GM19324 (cell line): ENCODE data around the gene CHI3L2.

Experiments
- ATAC-seq: cut with Tn5 transposase; IDR thresholded peaks from one replicate; pipeline ENCODE4 v1.9.1; 2021; ENCODE audit warnings: mild to moderate bottlenecking, moderate library complexity; ENCODE audit not compliant: unreplicated experiment, low FRiP score

CHI3L2 gene

DNA sequence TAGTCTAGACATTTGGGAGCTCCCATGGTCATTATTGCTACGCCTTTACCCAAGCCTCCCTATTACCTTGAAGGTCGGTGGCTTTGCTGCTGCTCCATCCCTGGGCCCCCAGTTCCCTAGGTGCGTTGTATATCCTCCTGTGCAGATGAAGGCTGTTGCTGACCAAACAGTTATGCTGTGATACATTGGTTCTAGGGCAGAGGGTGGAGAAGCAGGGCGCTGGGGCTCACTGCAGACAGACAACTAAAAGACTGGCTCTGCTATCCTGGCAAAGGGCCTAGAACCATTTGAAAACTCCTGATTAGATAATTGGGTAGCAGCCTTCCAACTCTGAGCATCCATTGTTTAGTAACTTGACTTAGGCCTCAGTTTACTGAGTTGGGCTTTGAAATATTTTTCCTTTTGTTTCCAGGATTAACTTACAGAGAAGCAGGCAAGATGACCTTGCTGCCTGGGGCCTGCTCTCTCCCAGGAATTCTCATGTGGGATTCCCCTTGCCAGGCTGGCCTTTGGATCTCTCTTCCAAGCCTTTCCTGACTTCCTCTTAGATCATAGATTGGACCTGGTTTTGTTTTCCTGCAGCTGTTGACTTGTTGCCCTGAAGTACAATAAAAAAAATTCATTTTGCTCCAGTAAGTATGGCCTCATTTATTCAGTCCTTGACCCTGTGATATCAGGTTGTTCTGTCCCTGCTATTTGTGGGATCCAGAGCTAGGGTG lies 15.5 kb downstream of the CHI3L2 start:
- no peak for ATAC-seq

DNA sequence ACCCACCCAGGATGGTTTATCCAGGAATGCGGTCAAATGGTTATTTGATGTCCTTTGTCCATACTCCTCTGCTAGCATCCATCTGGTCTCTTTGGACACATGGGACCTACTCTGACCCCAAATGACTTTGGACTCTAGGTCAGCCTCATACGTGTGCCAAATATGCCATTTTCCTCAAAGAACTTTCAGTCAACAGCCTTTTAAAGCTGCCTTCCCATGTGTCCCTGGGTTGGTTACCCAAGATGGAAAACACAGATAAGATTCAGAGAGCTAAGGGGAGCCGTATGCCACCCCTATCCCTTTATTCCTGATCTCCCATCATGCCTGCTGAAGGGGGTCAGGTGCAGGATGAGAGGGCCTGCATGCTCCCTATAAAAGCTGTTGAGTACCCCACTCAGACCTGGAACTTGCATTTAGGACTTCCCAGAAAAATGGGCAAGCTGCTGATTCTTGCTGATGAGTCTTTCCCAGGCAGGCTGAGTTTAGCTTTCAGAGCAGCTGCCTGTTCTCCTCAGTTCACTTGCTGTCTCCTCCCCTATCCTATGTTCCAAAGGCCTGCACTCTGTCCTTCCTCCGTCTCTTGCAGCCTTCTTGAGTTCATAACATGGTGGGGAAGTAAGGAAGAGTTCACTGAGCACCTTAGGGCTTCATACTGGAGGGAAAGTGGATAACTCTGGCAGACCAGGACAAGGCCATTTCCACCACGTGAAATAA lies 19.8 kb downstream of the CHI3L2 start:
- ATAC-seq = no peak

DNA sequence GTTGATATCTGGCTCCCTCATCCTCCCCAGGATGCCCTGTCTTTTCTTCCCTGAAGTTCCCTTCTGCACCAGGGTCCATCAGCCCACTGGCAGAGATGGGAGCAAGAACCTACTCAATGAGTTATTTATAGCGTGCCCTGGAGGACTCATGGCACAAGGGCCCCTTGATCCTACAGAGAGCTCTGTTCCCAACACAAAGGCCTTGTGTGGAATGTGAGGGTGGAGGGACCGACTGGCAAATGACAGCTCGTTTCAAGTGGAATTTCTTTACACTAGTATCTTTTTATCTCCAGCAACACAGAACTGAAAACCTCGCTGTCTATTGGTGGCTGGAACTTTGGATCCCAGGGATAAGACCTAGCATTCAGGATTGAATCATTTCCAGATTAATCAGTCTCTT lies 22.4 kb downstream of the CHI3L2 start:
- ATAC-seq = no peak

DNA sequence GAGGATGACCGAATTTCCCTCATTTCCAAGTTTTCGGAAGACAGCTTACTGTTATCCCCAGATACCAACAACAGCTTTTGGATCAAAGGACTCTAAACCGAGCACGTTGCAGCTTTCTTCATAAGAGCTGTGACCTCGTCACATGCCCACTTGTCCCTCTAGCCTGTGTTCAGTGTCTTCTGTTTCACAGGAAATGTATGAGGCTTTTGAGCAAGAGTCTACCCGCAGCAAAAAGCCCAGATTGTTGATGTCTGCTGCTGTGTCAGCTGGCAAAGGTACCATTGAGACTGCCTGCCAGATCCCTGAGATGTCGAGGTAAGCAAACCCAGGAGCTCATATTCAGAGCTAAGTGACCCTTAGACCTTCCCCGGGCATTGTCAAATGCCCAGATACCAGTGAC lies 24.1 kb downstream of the CHI3L2 start:
- ATAC-seq = no peak

DNA sequence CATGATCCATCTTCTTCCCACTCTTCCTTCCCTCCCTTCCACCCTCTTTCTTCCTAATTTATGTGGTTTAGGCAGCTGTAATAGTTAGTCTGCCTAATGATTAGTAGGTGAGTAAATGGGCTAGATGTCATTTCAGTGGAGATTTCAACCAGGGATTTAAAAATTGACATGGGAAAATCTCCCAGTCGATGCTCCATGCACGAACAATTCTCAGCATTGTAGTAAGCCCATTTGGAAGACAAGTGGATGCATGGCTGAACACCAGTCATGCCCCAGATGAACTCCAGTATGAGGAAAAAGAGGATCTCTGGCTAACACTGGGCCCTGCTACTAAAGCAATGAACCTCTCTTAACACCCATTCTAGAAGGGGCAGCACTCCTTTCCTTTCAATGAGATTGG lies 25.3 kb downstream of the CHI3L2 start:
- no peak for ATAC-seq

DNA sequence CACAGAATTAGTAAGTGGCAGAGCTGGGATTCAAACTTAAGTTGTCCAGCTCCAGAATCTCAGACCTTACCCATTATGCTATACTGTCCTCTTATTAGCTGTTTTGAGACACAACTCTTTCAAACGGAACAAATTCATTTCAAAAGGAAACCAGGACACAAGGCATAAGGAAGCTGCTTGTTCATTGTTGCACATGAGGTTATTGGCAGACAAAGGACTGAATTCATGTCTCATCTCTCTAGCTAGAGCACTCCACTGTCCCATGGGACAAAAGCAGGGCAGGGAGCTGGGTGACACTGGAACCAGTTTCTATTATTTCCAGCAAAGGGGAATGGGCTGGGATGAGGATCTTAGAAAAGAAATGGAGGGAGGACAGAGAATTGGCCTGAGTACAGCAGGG lies 26.4 kb downstream of the CHI3L2 start:
- ATAC-seq = no peak

DNA sequence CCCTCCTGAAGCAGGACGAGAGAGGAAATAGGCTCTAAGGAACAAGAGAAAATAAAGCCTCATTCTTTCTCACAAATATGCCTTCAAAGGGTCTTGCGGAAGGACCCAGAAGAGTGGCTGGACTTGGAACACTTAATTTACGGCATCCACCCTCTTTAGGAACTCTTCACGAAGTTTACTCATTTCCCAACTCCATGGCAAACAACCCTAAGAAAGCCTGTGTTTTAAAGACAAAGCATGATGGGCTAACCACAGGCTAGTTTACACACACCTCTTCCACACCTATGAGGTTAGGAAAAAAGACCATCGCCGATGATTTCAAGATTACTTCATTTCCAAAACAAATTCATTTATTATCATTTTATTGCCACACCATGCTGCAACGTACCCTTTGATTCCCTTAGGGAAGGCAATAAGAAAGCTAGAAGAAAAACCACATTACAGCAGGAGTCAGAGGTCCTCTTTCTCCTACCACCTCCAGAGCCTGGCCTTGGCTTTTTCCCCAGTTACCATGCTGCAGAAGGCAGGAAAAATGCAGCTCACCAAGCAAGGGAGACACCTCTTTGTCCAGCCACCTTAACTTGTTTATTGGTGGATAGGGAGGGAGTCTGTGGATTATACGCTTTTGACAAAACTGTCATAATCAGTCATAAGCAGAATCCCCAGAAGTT lies 29.6 kb downstream of the CHI3L2 start:
- ATAC-seq = no peak

DNA sequence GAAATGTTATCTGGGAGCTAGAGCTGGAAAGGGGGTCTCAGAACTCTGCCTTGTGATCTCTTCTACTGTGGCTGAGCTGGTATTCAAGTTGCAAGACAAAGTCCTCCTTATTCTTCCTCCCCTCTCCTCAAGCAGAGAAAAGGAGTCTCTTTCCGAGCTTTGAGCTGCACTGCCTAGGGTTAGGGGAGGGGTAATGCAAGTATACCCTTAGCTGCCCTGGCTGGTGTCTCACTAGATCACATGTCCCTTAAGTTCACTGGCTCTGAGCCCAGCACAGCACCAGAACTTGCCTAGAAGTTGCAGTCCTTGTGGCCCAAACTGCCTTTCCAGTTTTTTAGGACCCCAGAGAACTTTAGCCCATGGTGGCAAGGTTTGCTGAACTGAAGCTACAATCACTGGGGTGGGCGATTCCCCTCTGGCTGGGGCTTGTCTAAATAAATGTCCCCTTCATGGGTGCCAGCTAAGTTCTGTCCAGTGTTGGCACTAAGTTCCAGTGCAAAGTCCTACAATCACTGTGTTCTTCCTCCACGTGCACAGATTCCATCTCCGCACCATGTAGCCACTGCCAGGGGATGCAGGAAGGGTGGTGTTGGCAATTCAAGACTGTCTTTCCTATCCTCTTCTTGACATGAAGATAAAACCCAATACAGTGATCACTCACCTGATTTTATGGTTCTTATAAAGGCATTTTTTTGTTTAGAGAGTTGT lies 40.4 kb downstream of the CHI3L2 start:
- no peak for ATAC-seq

DNA sequence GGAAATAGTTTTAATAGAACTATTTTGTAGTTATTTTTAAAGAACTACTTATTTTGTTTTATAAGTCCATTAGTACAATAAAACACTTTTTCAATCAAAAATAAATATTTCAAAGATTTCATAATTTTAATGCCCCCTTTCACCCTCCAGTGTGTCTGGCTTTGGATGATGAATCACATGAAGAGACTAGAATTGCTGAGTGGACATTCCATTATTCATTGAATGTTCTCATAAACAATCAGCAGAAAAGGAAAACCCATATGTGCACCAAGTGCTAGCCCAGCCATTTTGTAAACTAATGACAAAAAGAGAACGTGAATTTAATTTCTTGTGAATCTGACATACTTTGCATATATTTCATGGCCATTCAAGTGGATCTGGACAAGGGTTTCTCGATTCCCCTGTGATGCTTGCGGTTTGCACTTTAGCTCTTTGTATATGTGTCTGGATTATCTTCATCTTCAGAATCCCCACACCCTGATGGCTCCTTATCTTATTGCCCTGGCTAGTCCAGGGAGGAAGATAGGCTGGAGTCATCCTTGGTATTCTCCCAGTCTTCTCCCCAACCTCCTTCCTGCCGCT lies 42.4 kb downstream of the CHI3L2 start:
- ATAC-seq = no peak

DNA sequence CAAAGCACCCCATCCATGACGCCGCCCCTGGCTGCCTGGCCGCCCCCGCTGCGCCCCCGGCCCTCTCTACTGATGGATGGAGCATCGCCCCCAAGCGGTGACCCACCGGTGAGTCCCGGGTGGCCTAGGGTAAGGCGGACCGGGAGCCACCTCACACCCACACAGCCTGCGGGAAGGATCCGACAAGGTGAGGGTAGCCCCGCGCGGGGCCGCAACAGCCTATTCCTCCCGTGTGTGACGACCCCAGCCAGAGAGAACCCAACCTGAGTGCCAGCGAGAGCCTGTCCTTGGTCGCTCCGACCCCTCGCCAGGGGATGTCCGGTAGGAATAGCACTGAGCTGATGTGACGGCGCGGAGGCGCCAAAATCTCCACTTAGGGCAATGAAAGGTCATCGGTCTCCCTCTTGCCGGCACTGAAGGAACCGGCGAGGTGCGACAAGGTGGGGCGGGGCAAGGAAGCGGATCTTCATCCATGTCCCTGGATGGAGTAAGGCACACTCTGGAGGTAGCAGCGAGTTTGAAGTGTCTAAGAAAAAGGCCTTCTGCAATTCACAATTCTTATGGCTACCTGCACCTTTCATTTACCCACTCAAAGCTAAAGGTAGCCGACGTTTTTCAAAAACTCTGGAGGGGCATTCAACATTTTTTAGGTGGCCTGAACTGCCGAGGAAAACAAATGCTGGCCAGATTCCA lies 43.4 kb downstream of the CHI3L2 start:
- no peak for ATAC-seq

DNA sequence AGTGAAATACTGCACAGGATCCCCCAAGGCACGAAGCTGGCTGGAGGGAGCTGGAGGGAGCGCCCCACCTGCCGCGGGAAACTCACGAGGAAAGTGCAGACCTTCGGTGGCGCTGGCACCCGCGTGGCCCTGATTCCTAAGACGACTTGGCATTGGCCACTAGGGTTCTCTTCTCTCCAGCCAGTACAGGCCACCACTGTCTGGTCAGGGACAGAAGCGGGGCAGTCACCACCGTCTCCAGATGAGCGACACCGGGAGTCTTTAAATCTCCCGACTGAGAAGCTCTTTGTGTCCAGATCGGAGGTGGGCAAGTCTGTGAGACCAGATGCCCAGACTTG lies 43.9 kb downstream of the CHI3L2 start:
- ATAC-seq = no peak

DNA sequence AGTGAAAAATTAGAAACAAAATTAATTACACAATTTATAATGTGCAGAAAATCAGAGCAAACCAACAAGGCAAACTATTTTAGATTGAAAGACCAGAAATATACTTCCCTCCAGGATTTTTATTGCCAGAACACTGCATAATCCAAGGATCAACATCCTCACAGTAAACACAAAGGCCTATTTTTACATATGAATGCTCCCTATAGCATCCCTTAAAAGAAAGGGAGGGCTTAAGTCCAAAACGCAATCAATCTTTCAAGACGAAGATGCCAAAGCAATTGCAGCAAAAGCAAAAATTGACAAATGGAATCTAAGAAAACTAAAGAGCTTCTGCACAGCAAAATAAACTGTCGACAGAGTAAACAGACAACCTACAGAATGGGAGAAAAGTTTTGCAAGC lies 44.6 kb downstream of the CHI3L2 start:
- no peak for ATAC-seq

DNA sequence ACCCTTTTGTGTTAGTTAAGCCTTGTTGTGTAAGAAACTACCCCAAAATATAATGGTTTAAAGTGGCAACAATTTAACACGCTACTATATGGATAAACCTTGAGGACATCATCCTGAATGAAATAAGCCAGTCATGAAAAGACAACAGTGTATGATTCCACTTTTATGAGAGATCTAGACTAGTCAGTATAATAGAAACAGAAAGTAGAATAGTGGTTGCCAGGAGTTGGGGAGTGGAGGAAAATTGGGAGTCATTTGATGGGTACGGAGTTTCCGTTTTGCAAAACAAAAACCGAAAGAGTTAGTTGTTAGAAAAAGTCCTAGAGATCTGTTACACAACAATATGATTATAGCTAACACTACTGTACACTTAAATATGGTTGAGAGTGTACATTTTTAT lies 47.1 kb downstream of the CHI3L2 start:
- ATAC-seq = no peak

DNA sequence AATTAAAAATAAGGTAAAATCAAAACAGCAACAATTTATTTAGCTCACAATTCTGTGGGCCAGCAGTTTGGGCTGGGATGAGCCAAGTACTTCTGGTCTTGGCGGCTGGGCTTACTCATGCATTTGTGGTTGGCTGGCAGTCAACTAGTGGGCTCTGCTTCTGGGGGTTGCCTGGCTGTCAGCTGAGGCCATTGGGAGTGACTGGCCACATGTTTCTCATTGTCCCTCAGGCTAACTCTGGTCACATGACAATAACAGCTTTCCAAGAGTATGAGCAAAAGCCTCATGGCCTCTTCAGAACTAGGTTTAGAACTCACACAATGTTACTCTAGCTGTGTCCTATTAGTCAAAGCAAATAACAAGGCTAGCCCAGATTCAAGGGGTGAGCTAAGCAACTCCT lies 47.6 kb downstream of the CHI3L2 start:
- no peak for ATAC-seq

DNA sequence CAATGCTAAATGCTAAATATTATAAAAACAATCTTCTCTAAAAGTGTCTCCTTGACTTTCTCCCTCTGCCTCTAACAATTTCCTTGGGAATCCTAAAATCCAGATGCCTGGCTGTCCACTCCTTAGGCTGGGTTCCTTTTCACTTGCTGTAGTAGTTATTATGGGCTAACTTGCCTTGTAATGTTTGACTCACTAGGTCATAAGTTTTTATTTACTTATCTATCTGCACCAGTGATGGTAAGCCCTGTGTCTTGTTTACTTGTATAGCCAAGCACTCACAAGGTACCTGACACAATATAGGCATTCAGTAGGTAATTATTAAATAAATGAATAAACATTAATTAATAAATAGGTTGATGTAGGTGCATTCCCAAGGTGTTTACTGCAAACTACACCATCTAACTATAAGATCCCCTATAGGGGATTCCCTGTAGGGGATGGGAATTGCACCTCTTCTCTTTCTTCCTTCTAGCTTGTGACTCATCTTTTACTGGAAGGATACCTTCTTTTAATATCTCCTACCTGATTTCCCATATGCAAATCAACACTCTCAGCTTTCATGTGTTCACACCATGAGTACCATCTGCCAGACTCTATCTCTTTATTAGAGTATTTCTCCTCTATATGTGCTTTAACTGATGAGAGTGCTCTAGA lies 48.4 kb downstream of the CHI3L2 start:
- no peak for ATAC-seq

DNA sequence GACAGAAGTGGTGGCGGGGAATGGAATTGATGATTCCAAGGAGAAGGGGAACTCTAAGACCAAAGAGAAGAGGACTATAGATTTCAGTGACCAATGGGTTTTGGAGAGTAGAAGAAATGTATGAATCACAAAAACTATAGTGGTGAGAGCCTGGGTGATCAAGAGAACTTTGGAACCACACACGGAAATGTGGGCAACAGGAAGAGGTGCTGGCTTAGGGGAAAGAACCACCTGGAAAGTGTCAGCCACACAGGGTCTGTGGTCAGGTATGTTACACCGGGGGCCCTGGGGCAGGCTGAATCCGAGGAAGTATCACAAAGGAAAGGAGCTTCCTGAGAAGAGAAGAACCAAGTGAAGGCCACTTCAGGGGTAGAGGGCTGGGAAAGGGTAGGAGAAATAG lies 51.6 kb downstream of the CHI3L2 start:
- ATAC-seq = no peak

DNA sequence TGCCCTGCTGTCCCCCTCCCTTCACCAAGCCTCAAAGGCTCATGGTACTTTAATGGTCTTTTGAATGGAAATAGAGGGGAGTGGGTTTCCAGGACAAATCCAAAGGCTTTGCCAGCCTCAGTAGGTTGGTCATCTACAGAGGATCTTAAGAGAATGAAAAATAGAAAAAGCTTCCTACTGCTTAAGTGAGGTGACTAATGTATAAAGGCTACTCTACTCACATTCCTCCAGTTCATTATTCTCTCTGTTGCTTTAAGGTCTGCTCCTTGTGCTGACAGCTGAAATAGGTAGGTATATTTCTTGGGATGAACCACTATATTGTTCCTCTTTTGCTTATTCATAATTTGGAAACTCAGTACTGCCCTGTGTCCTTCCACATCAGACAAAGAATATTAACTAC lies 52.8 kb downstream of the CHI3L2 start:
- ATAC-seq = no peak

DNA sequence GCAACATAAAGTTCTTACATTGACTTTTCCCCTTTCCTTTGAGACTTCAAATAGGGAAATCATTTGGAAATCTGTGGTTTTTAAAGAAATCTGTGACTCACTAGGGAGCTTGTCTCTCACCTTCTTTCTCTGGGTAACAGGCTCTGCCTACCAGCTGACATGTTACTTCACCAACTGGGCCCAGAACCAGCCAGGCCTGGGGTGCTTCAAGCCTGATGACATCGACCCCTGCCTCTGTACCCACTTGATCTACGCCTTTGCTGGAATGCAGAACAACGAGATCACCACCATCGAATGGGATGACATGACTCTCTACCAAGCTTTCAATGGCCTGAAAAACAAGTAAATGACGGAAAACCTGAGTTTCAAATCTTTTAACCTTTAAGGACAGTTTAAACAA lies 53.9 kb downstream of the CHI3L2 start:
- ATAC-seq = no peak

DNA sequence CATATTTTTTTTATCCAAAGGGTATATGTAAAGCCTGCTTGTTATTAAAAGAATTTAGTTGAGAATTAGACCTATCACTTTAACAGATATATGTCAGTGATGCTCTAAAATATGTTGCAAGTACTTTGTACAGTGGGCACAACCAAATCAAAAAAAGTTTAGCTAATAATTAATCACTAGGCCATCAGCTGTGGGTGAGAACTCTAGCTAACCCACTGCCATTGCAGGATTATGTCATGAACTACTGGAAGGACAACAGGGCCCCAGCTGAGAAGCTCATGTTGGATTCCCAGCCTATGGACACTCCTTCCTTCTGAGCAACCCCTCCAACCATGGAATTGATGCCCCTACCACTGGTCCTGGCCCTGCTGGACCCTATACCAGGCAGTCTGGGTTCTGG lies 56.3 kb downstream of the CHI3L2 start:
- ATAC-seq = no peak

DNA sequence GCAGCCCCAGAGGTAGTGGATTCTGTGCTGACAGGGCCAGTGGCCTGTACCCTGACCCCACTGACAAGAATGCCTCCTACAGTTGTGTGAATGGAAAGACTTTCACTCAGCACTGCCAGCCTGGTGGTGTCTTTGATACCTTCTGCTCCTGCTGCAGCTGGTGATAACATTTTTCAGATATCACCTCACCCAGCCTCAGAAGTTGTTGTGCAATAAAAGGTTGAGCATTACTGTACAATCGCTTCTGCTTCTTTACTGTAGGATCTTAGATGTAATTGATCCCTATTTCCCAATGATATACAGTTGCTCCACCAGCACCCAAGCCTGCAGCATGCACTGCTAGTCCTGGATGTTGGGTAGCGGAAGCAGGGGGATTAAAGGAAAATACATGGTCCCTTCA lies 58.4 kb downstream of the CHI3L2 start:
- ATAC-seq = no peak
